GM12873 (cell line): ENCODE results near the gene BANF2.

Experiments
- CTCF ChIP-seq: IDR thresholded peaks from 2 replicates; pipeline ENCODE4 v1.5.1; 2012; ENCODE audit warnings: low read depth, mild to moderate bottlenecking, moderate library complexity, low read length, control low read depth; ENCODE audit not compliant: insufficient read depth; ENCODE audit errors: missing control alignments

BANF2 gene

GRCh38 chr20:17674722-17675518, 24.8 kb upstream of the BANF2 start:
- no peak for TF ChIP-seq CTCF

DNA sequence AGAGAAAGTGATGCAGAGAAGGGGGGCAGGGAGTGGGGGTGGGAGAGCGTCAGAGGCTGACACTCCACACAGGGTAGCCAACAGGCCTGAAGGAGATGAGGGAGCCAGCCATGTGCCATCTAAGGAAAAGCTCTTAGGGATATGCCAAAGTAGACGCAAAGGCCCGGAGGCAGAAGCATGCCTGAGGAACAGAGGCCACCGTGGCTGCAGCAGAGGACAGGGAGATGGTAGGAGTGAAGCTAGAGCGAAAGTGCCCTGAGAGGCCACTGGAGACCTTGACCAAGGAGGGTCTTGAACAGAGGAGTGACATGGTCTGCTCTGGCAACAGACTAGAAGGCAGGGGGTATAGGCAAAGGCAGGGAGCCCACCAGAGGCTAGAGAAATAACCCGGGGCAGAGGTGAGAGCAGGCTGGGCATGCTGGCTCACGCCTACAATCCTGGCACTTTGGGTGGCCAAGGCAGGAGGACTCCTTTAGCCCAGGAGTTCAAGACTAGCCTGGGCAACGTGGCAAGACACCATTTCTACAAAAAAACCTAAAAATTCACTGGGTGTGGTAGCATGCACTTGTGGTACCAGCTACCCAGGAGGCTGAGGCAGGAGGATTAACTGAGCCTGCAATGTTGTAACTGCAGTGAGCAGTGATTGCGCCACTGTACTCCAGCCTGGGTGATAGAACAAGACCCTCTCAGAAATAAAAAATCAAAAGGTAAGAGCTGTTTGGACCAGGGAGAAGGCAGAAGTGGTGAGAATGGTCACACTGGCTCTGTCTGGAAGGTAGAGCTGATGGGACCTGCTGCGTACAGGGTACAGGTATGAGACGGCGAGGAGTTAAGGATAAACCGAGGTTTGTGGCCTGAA, 24.0 kb upstream of the BANF2 start:
- no peak for TF ChIP-seq CTCF

GRCh38 chr20:17676378-17676759, 23.4 kb upstream of the BANF2 start:
- no peak for TF ChIP-seq CTCF

GRCh38 chr20:17676942-17677341, 22.8 kb upstream of the BANF2 start:
- TF ChIP-seq CTCF, result no peak

- TF ChIP-seq CTCF, result no peak
Measured at GRCh38 chr20:17678295-17678694, 21.5 kb upstream of the BANF2 start.

- no peak for TF ChIP-seq CTCF
Measured at GRCh38 chr20:17678886-17679285, 20.9 kb upstream of the BANF2 start.
